HG03159 (cell line): ENCODE data around the gene LGALS1.
A peak's percentile ranks its signal among the peaks of the same experiment; 100 is the strongest.
"Not testable (repeated sequence)": the region's sequence is repeated elsewhere in the genome, so short reads cannot be mapped to it uniquely, and the experiment has no call there.

Experiments
- ATAC-seq: cut with Tn5 transposase; IDR thresholded peaks from one replicate; pipeline ENCODE4 v1.9.1; 2021; ENCODE audit warnings: mild to moderate bottlenecking, moderate library complexity; ENCODE audit not compliant: unreplicated experiment

Gene LGALS1

DNA sequence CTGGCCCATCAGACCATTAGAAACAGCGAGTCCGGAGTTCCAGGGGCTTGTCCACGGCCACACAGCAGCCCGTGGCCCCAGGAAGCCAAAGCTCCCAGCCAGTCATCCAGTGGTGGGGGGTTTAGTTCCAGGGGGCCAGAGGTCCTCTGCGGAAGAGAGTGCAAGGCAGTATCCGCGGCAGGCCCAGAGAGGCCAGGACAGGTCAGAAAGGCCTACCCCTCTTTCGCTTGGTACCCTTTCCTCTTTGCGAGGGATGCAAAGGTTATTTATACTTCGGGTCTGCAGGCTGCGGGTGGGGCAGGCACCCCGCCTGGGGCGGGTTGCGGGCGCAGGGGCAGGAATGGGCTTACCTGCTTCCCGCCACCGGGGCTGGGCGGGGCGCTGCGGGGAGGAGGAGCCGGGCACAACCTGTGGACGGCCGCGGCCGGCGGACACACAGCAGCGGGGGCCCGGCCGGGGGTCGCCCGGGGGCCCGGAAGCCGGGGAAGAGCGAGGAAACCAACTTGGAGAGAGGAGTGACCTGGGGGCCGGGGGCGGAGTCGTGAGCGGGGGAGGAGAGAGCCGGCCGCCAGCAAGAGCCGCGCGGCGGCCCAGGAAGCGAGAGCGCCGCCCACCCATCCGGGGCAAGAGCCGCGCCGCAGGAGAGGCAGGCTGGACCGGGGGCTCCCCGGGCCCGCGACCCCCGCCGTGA is 36.2 kb upstream of the LGALS1 start, which contains the start of gene SH3BP1:
Gene SH3BP1, plus strand, starts transcription at position 600 of the 691 bp plus-strand sequence. CDS start 119 bp downstream, outside the sequence.
- ATAC-seq: no peak

DNA sequence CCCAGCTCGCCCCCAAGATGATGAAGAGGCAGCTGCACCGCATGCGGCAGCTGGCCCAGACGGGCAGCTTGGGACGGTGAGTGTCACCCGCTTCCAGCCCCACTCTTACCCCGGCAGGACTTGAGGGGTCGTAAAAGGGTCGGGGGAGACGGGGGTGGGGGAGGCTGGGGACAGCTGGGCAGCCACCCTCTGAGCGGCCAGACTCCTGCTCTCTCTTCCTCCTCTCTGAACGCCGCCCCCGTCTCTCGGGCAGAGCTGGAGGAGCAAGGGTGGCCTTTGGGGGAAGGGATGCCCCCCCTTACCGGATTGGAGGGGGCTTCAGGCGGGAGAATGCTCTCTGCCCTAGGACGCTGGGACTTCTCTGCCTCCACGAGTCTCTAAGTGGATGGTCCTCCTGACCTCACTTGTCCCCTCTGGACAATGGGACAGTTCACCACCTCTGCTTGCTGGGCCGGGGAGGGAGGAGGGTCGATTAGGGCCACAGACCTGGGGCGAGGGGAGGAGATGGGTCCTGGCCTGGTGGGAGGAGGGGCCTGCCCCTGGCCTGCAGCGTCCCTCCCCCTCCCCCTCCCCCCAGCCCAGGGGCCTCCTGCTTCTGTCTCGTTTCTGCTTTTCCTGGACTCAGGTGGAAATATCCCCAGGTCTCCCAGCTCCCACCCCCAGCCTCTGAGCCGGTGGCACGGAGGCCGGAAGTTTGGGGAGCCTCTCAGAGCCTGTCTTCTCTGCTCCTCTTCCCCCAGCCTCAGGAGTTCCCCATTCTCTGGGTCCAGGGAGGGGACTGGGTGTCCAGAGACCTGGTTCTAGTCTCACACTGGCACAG is 35.5 kb upstream of the LGALS1 start:
- ATAC-seq: no peak

- ATAC-seq: no peak
Measured at GRCh38 chr22:37640591-37641560, 34.6 kb upstream of the LGALS1 start.

DNA sequence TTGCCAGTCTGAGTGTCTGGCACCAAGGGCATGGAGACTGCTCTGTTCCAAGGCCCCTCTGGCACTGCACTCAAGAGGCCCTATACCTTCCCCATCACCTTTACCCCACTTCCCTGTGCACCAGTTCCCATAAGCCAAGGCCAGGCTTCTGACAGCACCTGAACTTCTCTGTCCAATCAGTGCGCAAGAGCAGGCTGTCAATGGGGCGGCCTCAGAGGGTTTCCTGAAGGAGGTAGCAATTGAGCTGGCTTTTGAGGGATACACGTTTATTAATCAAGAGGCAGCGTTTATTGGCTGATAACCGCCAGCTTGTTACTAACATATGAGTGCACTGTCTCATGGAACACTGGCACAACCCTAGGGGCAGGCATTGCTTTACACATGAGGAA is 33.9 kb upstream of the LGALS1 start:
- ATAC-seq: no peak

DNA sequence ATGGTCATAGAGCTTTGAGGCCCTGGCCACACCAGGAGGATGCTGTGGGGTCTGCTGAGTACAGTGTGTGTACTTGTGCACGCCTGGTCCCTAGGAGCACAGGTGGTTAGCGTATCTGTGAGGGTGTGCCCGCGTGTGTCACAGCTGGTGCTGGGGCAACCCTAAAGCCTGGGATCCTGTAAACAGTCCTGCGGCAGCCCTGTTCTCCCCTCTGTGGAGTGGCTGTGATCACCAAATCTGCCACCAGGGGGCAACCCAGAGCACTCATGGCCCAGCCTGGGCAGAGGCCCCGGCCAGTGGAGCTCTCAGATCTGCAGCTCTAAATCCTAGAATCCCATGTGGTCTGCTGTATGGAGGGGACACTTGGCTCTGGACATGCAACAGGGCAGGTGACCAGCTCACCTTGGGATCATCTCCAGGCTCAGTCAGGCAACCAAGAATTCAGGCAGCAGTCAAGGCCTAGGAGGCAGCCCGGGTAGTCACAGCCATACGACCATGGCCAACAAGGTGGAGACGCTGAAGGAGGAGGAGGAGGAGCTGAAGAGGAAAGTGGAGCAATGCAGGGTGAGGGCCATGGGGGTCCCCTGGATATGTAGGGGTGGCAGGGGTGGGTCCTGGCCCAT is 32.1 kb upstream of the LGALS1 start:
- ATAC-seq: no peak

DNA sequence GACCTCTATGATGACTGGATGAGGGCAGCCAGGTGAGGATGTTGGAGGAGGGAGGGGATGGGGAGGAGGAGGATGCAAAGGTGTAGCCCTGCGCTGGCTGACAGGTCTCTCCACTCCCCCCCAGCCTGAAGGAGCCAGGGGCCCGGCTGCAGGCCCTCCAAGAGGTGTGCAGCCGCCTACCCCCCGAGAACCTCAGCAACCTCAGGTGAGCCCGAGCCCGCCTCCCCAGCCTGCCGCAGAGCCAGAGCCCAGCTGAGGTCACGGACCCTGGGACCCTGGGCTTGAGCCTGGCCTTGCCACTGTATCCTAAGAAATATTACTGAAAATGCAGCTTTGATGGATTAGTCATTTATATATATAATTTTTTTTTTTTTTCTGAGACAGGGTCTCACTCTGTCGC is 28.1 kb upstream of the LGALS1 start:
- no peak for ATAC-seq

GRCh38 chr22:37647928-37648327 is 27.5 kb upstream of the LGALS1 start:
- no peak for ATAC-seq

DNA sequence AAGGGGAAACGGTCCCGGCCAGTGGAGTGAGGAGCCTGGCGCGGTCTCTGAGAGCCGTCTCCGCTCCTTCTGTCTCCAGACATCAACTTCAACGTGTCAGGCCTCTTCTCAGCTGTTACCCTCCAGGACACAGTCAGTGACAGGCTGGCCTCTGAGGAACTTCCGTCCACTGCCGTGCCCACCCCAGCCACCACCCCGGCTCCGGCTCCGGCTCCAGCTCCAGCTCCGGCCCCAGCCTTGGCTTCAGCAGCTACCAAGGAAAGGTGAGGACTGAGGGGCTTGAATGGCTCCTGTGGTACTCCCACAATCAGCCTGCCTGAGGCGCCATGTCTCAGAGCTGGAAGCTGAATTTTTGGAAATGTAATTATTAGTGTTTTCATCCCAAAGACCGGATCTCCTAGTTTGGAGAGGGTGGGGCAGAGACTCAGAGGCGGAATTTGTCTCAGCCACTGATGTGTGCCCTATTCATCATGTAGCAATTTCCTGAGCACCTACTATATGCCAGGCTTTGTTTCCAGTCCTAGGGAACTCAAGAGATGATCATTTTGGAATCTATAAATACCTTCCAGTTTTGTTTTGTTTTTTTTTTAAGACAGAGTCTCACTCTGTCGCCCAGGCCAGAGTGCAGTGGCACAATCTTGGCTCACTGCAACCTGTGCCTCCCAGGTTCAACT is 24.8 kb upstream of the LGALS1 start:
- ATAC-seq: no peak

DNA sequence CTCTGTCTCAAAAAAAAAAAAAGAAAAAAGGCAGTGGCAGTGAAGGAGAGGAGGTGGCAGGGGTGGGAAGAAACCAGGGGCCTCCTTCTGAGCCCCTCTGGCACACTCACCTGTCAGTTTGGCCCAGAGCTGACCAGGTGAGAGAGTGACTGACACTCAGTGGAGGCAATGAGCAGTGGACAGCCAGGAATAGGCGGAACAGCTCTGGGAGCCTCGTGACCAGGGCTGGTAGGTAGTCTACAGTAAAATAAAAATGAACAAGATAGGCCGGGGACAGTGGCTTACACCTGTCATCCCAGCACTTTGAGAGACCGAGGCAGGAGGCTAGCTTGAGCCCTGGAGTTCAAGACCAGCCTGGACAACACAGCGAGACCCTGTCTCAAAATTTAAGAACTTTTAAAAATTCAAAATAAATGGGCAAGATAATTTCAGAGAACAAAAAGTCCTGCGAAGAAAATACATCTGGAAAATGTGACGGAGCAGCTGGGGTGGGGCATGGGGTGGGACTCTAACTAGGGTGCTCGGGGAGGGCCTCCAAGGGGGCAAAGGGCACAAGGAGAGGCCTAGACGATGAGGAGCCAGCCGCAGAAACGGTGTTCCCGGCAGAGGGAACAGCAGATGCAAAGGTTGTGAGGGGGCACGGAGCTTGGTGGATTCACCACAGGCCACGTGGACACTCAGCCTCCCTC is 20.7 kb upstream of the LGALS1 start:
- no peak for ATAC-seq

DNA sequence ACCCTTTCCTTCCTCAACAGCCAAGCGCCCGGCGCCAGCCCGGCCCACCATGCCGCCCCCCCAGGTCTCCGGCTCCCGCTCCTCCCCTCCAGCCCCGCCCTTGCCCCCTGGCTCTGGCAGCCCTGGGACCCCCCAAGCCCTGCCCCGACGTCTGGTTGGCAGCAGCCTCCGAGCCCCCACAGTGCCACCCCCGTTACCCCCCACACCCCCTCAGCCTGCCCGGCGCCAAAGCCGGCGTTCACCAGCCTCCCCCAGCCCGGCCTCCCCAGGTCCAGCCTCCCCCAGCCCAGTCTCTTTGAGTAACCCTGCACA is 20.2 kb upstream of the LGALS1 start:
- no peak for ATAC-seq

DNA sequence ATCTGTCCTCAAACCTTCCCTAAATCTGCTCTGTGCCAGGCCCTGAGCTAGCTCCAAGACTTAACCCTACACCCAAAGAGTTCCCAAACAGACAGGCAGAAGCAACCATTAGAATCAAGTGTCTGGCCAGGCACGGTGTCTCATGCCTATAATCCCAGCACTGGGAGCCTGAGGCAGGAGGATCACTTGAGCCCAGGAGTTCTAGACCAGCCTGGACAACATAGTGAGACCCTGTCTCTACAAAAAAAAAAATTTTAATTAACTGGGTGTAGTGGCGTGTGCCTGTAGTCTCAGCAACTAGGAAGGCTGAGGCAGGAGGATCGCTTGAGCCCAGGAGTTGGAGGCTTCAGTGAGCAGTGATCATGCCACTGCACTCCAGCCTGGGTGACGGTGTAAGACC is 18.9 kb upstream of the LGALS1 start:
- ATAC-seq: not testable (repeated sequence)

GRCh38 chr22:37657590-37658132 is 17.8 kb upstream of the LGALS1 start:
- ATAC-seq: peak; percentile 16

DNA sequence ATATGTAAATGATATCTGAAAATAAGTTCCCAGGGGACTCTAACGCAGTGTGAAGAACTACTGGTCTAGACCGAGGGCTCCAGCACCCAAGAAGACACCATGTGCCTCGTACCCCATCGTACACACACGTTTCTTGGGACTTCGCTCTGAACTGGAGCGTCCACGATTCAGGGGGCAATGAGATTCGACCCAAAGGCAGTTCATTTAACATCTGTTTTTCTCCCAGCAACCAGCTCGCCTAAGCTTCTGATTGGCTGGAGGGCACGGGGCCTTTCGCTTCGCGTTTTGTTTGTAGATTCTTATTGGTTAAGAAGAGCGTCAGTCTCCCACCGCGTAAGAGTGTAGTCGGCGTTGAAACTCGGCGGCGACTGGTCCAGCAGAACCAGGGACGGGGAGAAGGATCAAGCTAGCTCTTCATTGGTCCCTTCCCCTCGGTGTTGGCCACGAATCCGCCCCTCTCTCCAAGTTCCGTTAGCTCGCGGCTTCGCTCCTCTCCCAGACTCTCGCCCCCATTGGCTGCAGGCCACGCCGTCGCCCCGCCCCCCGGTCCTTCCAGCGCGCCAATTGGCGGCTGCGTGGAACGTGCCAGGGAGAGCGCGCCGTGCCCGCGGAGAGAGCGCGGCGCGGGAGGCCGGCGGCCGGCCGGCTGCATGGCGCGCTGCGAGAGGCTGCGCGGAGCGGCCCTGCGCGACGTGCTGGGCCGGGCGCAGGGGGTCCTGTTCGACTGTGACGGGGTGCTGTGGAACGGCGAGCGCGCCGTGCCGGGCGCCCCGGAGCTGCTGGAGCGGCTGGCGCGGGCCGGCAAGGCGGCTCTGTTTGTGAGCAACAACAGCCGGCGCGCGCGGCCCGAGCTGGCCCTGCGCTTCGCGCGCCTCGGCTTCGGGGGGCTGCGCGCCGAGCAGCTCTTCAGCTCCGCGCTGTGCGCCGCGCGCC is 17.0 kb upstream of the LGALS1 start, which contains the start of gene PDXP:
Gene PDXP, plus strand, starts transcription at position 591 of the 933 bp plus-strand sequence. Its CDS starts 60 bp downstream, at position 651.
- peak; percentile 78 for ATAC-seq

DNA sequence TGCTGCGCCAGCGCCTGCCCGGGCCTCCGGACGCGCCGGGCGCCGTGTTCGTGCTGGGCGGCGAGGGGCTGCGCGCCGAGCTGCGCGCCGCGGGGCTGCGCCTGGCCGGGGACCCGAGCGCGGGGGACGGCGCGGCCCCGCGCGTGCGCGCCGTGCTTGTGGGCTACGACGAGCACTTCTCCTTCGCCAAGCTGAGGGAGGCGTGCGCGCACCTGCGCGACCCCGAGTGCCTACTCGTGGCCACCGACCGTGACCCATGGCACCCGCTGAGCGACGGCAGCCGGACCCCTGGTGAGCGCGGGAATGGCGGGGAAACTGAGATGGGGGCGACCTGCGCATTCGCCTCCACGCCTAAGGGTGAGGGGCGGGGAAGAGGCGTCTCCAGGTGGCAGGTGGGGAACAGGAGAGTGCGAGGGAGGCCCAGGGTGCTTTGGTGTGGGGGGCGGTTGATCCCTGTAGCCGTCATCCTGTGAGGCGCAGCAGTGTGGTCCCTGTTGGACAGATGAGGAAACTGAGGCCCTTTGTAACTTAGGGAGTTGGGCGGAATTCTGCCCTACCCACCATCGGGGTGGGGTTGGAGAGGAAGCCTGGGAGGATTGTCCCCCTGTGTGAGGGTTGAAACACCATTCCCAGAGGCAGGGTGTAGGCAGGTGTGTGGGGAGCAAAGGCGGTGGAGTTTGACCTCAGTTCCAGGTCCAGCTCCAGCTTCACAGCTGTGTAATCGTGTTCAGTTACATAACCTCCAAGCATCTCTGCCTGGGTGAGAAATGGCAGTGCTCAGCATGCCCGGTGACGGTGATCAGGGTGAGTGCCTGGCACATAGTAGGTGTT is 16.2 kb upstream of the LGALS1 start:
- peak; percentile 3 for ATAC-seq

DNA sequence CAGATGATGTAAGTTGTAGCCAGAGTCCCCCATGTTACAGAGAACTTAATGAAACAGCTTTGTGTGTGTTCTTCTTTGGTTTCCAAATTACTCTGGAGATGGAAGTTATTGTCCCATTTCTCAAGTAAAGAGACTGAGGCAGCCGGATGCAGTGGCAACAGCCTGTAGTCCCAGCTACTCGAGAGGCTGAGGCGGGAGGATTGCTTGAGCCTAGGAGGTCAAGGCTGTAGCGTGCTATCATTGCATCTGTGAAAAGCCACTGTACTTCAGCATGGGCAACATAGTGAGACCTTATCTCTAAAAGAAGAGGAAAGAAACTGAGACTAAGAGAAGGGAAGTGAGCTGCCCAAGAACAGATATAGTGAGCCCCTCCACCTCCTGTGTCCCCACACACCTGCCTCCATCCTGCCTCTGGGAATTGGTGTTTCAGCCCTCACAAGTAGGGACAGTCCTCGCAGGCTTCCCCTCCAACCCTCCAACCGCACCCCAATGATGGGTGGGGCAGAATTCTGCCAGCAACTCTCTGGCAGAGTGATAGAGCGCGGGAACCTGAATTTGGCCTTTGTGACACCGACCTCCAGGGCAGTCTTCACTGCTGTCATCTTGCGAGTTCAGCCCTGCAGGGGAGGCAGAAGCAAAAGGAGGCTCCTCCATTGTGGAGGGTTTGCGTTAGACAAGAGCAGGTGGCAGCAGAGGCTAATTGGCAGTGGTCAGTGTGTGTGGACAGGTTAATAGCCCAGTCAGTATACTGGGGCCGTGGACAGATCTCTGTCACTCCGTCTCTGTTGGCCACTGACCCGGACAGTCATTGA is 15.3 kb upstream of the LGALS1 start:
- no peak for ATAC-seq

DNA sequence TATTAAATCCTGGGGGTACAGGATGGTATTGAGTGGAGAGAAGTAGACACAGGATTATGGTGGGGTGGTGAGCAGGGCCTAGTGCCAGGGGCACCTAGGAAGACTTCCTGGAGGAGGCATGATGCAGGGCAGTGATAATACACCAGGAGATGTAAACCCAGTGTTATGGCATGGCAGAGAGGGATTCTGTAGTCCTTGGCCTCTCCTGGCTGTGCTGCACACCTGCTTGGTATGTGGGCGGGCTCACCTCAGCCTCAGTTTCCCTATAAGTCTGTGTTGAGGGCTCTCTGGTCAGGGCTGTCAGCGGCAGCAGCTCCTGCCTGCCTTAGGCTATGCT is 14.8 kb upstream of the LGALS1 start:
- no peak for ATAC-seq
